Measurements from ENCODE around the gene TMEM184B. TPM values are rescaled to one million over a fixed set of nuclear protein-coding genes. Genes with fewer than 3 reads are reported as not detected.

Gene TMEM184B
- total RNA-seq, 2 donors from 2014 or later = 55.4 to 57.6 TPM

DNA sequence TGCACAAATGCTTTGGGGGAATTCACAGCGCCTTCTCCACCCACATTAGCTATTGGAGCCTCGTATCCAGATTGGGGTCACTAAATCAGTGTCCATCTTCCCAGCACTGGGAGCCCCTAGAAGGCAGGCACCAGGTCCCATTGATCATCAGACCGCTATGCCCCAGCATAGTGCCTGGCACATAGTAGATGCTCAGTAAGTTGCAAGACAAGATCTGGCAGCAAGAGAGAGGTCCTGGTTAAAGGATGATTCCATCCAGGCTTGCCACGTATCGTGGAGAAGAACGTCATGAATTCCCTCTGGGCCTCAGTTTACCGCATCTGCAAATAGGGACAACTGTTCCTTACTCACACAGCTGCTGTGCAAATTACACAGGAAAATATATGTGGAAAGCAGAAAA is 1.7 kb downstream of the TMEM184B start:
- no peaks in the 10 kb centered on the region for H3K9me3 ChIP-seq (ENCODE audit: control insufficient read depth, low read length)
- peak overlapping the region; percentile 88 for H3K4me3 ChIP-seq (ENCODE audit: low read length)
- peaks cover 3% of the 10 kb centered on the region for H3K4me1 ChIP-seq (ENCODE audit: control insufficient read depth, insufficient read depth, low read length)
- TF ChIP-seq, protein P1, sequence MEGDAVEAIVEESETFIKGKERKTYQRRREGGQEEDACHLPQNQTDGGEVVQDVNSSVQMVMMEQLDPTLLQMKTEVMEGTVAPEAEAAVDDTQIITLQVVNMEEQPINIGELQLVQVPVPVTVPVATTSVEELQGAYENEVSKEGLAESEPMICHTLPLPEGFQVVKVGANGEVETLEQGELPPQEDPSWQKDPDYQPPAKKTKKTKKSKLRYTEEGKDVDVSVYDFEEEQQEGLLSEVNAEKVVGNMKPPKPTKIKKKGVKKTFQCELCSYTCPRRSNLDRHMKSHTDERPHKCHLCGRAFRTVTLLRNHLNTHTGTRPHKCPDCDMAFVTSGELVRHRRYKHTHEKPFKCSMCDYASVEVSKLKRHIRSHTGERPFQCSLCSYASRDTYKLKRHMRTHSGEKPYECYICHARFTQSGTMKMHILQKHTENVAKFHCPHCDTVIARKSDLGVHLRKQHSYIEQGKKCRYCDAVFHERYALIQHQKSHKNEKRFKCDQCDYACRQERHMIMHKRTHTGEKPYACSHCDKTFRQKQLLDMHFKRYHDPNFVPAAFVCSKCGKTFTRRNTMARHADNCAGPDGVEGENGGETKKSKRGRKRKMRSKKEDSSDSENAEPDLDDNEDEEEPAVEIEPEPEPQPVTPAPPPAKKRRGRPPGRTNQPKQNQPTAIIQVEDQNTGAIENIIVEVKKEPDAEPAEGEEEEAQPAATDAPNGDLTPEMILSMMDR (conservative IDR thresholded peaks at IDR 0.05) = no peak
- Mint-ChIP-seq H3K4me1 (peaks cover 29% of the 10 kb centered on the region), H3K9me3 (no peaks in the 10 kb centered on the region), H3K36me3 (ENCODE audit: low read depth) (peaks cover 4% of the 10 kb centered on the region), H3K4me3 (no peak overlapping the region), H3K27ac (no peak overlapping the region), H3K27me3 (ENCODE audit: insufficient read depth) (peaks cover 3% of the 10 kb centered on the region)
- no peaks in the 10 kb centered on the region for H3K27me3 ChIP-seq (ENCODE audit: control insufficient read depth, insufficient read depth, low read length, poor library complexity, severe bottlenecking)
- H3K27ac ChIP-seq (ENCODE audit: low read depth, low read length) = no peak overlapping the region
- peaks cover 7% of the 10 kb centered on the region for H3K36me3 ChIP-seq (ENCODE audit: control insufficient read depth, insufficient read depth, low read length)
- 92 to 93% methylated on average over 7 of the region's 7 CpGs for WGBS, 2 experiments (ENCODE audit: insufficient coverage in 1 of 2, insufficient read length in 1 of 2)
- no peak overlapping the region for H3K9ac ChIP-seq (ENCODE audit: extremely low read depth, low read length, poor library complexity, severe bottlenecking)
- DNase-seq = no peak

DNA sequence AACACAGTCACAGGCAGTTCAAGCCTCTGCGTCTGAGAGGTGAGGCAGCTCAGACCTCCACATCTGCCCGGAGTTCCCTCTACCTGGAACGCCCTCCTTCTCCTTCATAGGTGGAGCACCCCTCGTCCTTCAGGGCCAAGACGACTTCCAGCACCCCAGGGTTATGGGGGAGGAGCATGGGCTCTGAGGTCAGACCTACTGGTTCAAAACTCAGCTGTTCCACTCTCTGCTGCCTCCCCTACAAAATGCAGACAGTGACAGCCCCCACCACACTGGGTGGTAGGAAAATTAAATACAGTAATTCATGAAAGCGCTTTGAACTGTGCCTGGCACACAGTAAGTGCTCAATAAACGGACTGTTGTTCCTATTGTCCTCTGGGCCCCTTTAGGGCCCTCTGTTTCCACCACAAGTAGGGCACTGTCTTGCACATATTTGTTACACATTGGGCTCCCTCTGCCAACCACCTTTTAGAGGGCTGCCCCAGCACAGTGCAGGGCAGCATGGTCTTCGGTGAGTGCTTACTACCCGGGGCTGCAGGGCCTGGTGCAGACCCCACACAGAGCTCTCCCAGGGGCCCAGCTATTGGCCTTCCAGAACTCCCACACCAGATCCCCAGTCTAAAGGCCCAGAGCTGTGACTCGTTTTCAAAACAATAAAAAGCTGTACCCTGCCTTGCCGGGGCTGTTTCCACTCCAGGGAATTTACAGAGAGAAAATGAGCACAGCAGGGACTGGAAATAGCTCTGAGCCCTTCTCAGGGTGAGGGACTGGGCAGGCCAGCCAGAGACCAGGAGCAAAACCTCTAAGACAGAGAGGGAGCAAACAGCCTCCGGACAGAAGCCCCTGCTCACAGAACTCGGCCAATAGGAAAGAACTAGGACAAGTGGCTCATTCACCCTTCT is 2.5 kb downstream of the TMEM184B start:
- Histone ChIP-seq H3K27me3 (ENCODE audit: control insufficient read depth, insufficient read depth, low read length, poor library complexity, severe bottlenecking) (no peaks in the 10 kb centered on the region), H3K4me1 (ENCODE audit: control insufficient read depth, insufficient read depth, low read length) (peaks cover 3% of the 10 kb centered on the region), H3K9ac (ENCODE audit: extremely low read depth, low read length, poor library complexity, severe bottlenecking) (no peak overlapping the region), H3K36me3 (ENCODE audit: control insufficient read depth, insufficient read depth, low read length) (peaks cover 11% of the 10 kb centered on the region), H3K4me3 (ENCODE audit: low read length) (no peak overlapping the region), H3K9me3 (ENCODE audit: control insufficient read depth, low read length) (no peaks in the 10 kb centered on the region), H3K27ac (ENCODE audit: low read depth, low read length) (no peak overlapping the region)
- TF ChIP-seq, protein P1 (conservative IDR thresholded peaks at IDR 0.05) = no peak
- Mint-ChIP-seq H3K36me3 (ENCODE audit: low read depth) (peaks cover 4% of the 10 kb centered on the region), H3K4me3 (no peak overlapping the region), H3K4me1 (peaks cover 26% of the 10 kb centered on the region), H3K27me3 (ENCODE audit: insufficient read depth) (peaks cover 3% of the 10 kb centered on the region), H3K27ac (no peak overlapping the region), H3K9me3 (no peaks in the 10 kb centered on the region)
- no peak for DNase-seq
- 88 to 93% methylated on average over 4 to 13 of the region's 13 CpGs for whole genome bisulfite sequencing, 2 experiments (ENCODE audit: insufficient coverage in 1 of 2, insufficient read length in 1 of 2)

DNA sequence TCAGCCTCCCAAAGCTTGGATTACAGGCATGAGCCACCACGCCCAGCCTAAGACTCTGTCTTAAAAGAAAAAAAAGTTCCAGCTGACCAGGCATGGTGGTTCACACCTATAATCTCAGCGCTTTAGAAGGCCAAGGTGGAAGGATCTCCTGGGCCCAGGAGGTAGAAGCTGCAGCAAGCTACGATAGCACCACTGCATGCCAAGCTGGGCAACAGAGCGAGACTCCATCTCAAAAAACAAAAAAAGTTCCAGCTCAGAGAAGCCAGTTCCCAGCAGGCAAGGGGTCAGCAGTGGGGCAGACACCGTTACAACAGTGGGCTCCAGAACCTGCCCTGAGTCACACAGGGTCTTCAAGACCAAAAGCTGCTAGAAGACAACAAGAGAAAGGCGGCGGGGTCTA is 3.3 kb downstream of the TMEM184B start:
- peaks cover 3% of the 10 kb centered on the region for H3K27me3 Mint-ChIP-seq (ENCODE audit: insufficient read depth)
- Histone ChIP-seq H3K4me1 (ENCODE audit: control insufficient read depth, insufficient read depth, low read length) (peaks cover 3% of the 10 kb centered on the region), H3K4me3 (ENCODE audit: low read length) (no peak overlapping the region), H3K36me3 (ENCODE audit: control insufficient read depth, insufficient read depth, low read length) (peaks cover 11% of the 10 kb centered on the region), H3K9ac (ENCODE audit: extremely low read depth, low read length, poor library complexity, severe bottlenecking) (no peak overlapping the region), H3K27me3 (ENCODE audit: control insufficient read depth, insufficient read depth, low read length, poor library complexity, severe bottlenecking) (no peaks in the 10 kb centered on the region), H3K9me3 (ENCODE audit: control insufficient read depth, low read length) (no peaks in the 10 kb centered on the region), H3K27ac (ENCODE audit: low read depth, low read length) (no peak overlapping the region)
- no peak for DNase-seq
- no peak overlapping the region for H3K27ac Mint-ChIP-seq
- H3K4me1 Mint-ChIP-seq = peaks cover 20% of the 10 kb centered on the region
- no peak overlapping the region for H3K4me3 Mint-ChIP-seq
- WGBS, 2 experiments (ENCODE audit: insufficient coverage in 1 of 2, insufficient read length in 1 of 2) = 95% methylated on average over 6 to 7 of the region's 7 CpGs
- H3K9me3 Mint-ChIP-seq = no peaks in the 10 kb centered on the region
- TF ChIP-seq, protein P1 (conservative IDR thresholded peaks at IDR 0.05) = no peak
- H3K36me3 Mint-ChIP-seq (ENCODE audit: low read depth) = peaks cover 4% of the 10 kb centered on the region
